ENCODE data around the gene ASTE1.

DNA sequence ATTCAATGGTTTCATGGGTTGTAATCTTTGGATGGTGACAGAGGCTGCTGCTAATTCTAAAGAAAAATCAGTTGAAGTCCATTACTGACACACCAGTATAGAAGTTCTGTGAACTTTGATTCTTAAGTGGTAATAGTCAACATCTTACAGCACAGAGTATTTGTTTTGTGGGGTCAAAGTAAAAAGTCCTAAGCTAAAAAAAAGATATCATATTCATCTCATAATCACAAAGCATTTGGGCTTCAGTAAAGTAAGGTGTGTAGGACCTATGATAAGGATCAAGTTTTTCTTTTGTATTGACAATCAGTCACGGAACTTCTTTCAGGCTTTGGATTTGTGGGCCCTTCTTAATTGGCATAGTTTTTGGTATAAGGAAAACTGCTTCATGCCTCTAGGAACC is 1.1 kb downstream of the ASTE1 start:
- TF ChIP-seq CTCF (IDR thresholded peaks at IDR 0.05) = no peak
- no peak for TF ChIP-seq POLR2A (IDR thresholded peaks at IDR 0.05)

Data from thyroid gland (tissue), 4 donors.